HG02588 (cell line): ENCODE data around the gene SMARCAD1.

Experiments used
- ATAC-seq: cut with Tn5 transposase; IDR thresholded peaks from one replicate; pipeline ENCODE4 v1.9.1; 2021; ENCODE audit warnings: mild to moderate bottlenecking, moderate library complexity; ENCODE audit not compliant: unreplicated experiment

The SMARCAD1 gene, protein sequence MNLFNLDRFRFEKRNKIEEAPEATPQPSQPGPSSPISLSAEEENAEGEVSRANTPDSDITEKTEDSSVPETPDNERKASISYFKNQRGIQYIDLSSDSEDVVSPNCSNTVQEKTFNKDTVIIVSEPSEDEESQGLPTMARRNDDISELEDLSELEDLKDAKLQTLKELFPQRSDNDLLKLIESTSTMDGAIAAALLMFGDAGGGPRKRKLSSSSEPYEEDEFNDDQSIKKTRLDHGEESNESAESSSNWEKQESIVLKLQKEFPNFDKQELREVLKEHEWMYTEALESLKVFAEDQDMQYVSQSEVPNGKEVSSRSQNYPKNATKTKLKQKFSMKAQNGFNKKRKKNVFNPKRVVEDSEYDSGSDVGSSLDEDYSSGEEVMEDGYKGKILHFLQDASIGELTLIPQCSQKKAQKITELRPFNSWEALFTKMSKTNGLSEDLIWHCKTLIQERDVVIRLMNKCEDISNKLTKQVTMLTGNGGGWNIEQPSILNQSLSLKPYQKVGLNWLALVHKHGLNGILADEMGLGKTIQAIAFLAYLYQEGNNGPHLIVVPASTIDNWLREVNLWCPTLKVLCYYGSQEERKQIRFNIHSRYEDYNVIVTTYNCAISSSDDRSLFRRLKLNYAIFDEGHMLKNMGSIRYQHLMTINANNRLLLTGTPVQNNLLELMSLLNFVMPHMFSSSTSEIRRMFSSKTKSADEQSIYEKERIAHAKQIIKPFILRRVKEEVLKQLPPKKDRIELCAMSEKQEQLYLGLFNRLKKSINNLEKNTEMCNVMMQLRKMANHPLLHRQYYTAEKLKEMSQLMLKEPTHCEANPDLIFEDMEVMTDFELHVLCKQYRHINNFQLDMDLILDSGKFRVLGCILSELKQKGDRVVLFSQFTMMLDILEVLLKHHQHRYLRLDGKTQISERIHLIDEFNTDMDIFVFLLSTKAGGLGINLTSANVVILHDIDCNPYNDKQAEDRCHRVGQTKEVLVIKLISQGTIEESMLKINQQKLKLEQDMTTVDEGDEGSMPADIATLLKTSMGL

DNA sequence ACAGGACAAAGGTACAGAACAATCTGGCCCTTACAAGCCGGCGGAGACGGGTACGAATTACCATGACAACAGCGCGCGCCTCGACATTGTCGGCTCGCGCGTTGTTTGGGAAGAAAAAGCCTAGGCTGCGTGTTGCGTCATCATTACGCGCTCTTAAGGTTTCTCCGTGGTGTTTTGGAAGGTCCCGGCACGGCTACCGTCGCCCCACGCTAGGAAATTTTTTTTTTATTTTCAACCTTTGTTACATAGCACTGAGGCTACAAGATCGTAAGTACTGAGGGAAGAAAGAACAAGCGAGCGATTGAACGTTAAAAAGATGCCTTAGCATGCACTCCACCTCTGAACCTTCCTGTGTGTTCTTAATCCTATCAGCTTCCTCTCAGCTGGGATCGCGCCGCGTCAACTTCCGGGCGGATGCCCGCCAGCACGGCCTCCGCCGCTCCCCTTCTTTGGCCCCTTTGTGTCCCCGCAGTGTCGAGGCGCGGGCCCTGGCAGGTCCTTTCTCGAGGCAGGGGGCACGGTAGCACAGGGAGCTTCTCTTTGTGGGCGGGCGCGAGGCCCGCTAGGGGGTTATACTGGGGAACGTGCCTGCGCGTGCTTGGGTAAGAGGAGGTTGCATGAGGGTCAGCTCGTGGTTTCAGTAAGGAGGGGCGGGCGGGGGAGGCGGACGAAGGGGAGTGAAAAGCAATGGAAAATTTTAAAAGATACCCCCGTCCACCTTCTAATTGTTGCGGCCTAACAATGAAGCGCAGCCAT is at the start of gene SMARCAD1:
TSS of gene SMARCAD1 (plus strand) at position 397 of the 756 bp plus-strand sequence. CDS start 530 bp downstream, outside the sequence.
- ATAC-seq = peak; percentile 94

DNA sequence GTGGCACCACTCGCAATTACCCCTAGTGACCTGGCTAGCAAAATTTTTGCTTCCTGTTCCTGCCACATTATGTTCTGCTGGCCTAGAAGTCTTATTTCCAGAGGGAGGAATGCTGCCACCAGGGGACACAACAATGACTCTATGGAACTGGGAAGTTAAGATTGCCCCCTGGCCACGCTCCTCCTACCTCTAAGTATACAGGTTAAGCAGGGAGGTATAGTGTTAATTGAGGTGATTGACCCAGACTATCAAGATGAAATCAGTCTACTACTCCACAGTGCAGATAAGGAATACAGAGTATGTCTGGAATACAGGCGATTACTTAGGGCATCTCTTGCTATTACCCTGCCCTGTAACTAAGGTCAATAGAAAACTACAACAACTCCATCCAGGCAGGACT is 48.8 kb upstream of the SMARCAD1 start:
- no peak for ATAC-seq

GRCh38 chr4:94159790-94160189 is 47.9 kb upstream of the SMARCAD1 start:
- ATAC-seq = no peak

- ATAC-seq = no peak
Measured at GRCh38 chr4:94160774-94161173, 46.9 kb upstream of the SMARCAD1 start.

DNA sequence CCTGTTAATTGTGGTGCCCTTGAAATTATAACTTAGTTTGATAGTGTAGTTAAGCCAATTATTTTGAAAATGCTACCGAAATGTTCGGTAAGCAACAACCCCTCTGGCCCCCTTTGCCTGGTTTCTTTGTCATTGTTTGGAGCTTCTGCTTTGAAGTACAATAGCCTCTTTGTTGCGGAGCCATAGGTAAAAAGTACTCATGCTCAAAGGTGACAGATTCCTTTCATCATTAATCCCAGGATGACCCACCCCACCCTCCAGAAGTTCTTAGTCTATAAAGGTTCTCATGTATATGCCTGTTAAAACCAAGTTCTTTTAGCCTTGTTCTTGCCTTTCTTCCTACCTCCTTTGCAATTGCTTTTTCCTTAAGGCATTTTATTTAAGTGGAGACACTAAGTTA is 42.4 kb upstream of the SMARCAD1 start:
- no peak for ATAC-seq

DNA sequence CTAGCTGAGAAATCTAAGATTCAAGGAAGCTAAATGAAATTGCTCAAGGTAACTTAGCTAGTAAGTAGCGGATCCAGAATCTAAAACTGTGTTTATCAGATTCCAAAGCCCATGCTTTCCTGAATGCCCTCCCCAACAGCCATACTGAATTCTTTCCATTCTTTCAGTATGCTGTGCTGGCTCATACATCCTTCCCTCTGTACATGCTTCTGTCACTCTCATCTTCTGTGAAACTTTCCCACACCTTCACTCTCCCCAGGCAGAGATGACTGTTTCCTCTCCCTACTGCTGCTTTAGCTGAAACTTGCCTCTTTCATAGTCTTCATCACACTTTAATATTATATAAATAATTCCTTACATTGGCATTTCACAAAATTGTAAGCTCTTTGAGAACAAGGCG is 39.3 kb upstream of the SMARCAD1 start:
- no peak for ATAC-seq

DNA sequence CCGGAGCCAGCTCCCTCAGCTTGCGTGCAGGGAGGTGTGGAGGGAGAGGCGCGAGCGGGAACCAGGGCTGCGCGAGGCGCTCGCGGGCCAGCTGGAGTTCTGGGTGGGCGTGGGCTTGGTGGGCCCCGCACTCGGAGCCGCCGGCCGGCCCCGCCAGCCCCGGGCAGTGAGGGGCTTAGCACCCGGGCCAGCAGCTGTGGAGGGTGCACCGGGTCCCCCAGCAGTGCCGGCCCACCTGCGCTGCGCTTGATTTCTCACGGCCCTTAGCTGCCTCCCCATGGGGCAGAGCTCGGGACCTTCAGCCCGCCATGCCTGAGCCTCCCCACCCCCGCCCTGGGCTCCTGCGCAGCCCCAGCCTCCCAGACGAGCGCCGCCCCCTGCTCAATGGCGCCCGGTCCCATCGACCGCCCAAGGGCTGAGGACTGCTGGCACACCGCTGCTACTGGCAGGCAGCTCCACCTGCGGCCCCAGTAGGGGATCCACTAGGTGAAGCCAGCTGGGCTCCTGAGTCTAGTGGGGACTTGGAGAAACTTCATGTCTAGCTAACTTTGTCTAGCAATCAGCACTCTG is 37.8 kb upstream of the SMARCAD1 start:
- ATAC-seq = no peak

DNA sequence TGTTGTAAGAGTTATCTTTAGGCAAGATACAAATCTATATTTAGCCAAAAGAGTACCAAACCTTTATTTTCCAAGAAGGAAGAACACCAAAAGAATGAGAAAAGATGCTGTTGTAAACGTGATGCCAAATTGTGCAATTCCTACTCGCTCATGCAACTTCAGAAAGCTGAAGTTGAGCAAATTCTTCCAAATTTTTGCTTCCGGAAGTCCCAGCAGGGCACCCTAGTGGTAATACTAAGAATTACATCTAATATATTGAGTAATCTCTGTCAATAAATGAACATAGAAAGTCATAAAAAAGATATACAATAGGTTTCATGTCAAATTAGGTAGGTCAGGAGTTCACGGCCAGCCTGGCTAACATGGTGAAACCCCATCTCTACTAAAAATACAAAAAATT is 36.0 kb upstream of the SMARCAD1 start:
- no peak for ATAC-seq

- ATAC-seq = no peak
Measured at GRCh38 chr4:94175553-94176261, 32.0 kb upstream of the SMARCAD1 start.

DNA sequence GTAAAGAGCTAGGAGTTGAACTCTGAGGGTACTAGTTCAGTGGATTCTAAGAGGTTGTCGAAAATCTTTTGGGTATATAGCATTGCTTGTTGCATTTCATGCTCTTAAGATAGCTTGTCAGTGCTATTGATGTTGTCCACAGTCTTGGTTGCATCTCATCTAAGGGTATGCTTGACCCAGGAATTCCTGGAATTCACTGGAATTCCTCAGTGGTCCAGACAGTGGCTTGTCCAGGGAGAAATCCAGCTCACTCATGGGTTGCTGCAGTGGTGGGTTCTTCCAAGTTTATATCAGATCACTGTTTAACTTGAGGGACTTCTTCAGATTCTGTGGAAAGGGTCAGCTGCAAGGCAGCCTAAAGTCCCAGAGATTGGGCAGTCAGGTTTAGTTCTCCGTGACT is 29.8 kb upstream of the SMARCAD1 start:
- no peak for ATAC-seq

GRCh38 chr4:94181815-94182214 is 25.9 kb upstream of the SMARCAD1 start:
- ATAC-seq = no peak

DNA sequence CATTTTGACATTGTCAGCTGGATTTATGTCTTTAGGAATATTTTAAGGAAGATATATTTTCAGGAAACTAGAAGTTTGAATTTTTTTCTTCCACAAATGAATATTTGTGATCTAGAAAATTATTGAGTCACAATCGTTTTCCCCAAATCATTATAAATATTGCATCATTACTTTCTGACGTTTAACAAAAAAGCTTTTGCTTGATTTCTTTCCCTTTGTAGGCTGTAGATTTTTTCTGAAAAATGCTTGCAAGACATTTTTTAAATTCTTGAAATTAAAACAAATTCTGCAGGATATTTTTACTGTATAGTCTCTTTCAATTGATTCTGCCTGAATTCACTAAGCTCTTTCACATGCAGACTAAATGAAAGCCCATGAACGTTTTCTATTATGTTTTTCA is 4.9 kb upstream of the SMARCAD1 start:
- ATAC-seq = no peak

- ATAC-seq = no peak
Measured at GRCh38 chr4:94208266-94208665, 601 bp downstream of the SMARCAD1 start.

DNA sequence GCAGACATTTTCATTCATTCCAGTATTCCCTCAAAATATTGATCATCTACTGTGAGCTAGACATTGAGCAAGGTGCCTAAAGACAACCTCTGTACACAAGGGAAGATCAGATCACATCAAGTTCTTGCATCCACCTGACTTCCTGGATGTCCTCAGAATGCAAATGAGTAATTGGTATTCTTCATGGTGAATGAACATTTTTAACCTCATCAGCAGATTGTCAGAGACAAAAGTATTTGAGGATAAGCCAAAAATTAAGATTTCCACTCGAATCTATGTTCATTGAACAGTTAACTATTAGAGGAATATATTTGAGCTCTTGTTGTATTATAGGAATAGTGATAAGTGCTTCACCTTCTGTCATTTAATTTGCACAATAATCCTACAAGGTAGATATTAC is 1.3 kb downstream of the SMARCAD1 start:
- ATAC-seq = no peak

GRCh38 chr4:94211861-94212260 is 4.2 kb downstream of the SMARCAD1 start:
- no peak for ATAC-seq

DNA sequence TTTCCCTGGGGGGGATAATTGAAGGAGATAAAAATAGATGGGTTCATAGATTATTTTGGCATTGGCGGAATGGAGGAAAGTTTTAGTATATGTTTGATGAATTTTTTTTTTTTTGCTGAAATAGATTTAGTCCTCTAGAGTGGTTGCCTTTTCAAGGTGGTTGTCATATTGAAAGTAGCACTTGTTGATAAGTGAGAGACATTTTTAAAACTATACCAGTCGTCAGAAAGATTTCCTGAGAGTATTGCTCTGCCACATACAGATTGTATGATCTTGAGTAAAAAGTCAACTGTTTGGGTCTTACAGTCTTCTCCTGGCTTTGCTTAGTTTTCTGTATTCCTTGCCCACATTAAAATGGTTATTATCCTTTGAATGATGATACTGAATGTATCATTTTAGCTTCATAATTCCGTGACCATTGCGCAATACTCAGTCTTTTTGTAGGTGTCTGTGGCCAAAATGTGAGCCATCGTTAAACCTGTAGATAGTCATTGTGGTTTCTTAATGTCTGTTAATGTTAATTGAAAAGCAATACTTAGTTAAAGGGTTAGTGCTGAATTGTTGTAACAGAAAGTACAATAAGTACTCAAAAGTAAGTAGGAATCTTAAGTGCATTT is 7.1 kb downstream of the SMARCAD1 start:
- ATAC-seq = no peak

DNA sequence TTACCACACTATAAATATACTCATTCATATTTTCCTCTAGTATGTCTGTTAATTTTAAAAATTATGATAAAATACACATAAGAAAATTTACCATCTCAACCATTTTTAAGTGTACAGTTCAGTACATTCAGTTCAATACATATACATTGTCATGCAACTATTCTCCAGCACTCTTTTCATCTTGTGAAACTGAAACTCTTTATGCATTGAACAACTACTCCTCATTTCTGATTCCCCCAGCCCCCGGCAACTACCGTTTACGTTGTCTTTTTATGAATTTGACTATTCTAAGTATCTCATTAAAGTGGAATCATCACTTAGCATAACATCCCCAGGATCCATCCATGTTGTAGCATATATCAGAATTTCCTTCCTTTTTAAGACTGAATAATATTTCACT is 8.7 kb downstream of the SMARCAD1 start:
- no peak for ATAC-seq

DNA sequence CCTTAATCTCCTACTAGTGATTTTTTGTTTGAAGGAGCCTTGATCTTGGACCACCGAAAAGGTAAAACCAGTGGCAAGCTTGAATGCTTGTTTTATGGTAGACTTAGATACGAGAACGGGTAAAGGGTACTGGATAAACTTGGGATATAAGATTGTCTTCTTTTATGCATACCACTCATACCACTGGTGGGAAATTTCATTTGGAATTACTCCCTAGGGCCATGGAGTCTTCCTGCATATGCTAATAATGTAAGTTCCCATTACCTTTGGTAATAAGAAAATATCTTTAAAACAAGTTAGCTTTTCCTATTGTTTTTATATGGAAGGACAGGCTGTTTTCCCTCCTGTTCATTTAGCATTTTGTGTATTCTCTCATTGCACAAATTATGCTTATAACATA is 11.7 kb downstream of the SMARCAD1 start:
- ATAC-seq = no peak

DNA sequence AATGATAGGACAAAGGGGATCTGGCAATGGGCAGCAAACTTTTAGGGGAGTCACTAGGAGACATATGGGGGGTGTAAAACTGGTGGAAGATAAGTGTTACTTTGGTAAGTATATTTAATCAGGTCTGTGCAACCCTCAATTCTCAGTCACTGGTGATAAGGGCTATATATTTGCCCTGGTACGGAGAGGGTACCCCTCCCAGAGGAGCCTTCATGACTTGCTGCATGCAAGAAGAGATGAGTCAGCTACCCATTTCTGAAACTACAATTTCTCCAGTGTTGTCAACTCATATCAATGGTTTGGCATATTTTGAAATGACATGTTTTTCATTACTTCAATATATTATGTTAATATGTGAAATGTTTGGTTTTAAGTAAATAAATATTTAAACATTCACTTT is 14.3 kb downstream of the SMARCAD1 start:
- no peak for ATAC-seq

GRCh38 chr4:94225449-94225848 is 17.8 kb downstream of the SMARCAD1 start:
- ATAC-seq = no peak
